SK-N-SH (cell line): Measurements from ENCODE around the gene NDUFA6. TPM values are rescaled to one million over a fixed set of nuclear protein-coding genes. Genes with fewer than 3 reads are reported as not detected.
"Not testable (repeated sequence)": the region's sequence is repeated elsewhere in the genome, so short reads cannot be mapped to it uniquely, and the experiment has no call there.

Experiments used
- CTCF ChIA-PET: fragments of 300-600, 350-600 bp; formaldehyde crosslinking; extraction: SDS; loops from one replicate; lab custom pipeline; 2021; lab: Yijun Ruan, JAX
- POLR2A ChIA-PET: fragments of 350-600 bp; sonication (Branson Sonifier 250); formaldehyde crosslinking; extraction: SDS; loops from one replicate; lab custom pipeline; 2020; ENCODE audit warnings: antibody characterized with exemption, inconsistent platforms; lab: Yijun Ruan, JAX
- DNase-seq: peaks from one replicate; pipeline ENCODE4 v3.0.0; 2012
- H2AFZ ChIP-seq: fragments of 200-600 bp; sonication (generic); 2 replicates; pipeline ENCODE4 v1.8.1; 2016; ENCODE audit warnings: antibody characterized with exemption, mild to moderate bottlenecking, low read depth
- H3F3A ChIP-seq: fragments of 200-600 bp; sonication (generic); replicated peaks from 2 replicates; pipeline ENCODE3; 2016; ENCODE audit warnings: antibody characterized with exemption, mild to moderate bottlenecking; ENCODE audit not compliant: insufficient read depth
- H3K27ac ChIP-seq, 2 experiments: fragments of 200-500 bp in 1 of 2; fragments of 200-600 bp in 1 of 2; sonication (Bioruptor generic) in 1 of 2; sonication (generic), shearing (Covaris generic) in 1 of 2; 2 replicates each; pipeline versions ENCODE4 v1.5.1 to v1.6.1; 2014 to 2016; ENCODE audit warnings: low read depth in 2 of 2, inconsistent platforms in 1 of 2, low read length in 1 of 2, mild to moderate bottlenecking in 1 of 2, mixed read lengths in 1 of 2
- H3K27me3 ChIP-seq: fragments of 200-600 bp; sonication (generic), shearing (Covaris generic); 2 replicates; pipeline ENCODE4 v1.6.1; 2016; ENCODE audit warnings: mixed run types; ENCODE audit not compliant: insufficient read depth
- H3K36me3 ChIP-seq, 2 experiments: fragments of 200-500 bp in 1 of 2; fragments of 200-600 bp in 1 of 2; sonication (Bioruptor generic) in 1 of 2; sonication (generic) in 1 of 2; replicated peaks in 1 of 2; 2 replicates each; pipeline versions ENCODE3 to v1.5.1; 2014 to 2016; ENCODE audit warnings: low read length in 1 of 2, mild to moderate bottlenecking in 1 of 2; ENCODE audit not compliant: insufficient read depth in 2 of 2, control insufficient read depth in 1 of 2
- H3K4me1 ChIP-seq, 2 experiments: fragments of 200-500 bp in 1 of 2; fragments of 200-600 bp in 1 of 2; sonication (Bioruptor generic) in 1 of 2; sonication (generic), shearing (Covaris generic) in 1 of 2; 2 replicates each; pipeline versions ENCODE4 v1.5.1 to v1.6.1; 2014 to 2016; ENCODE audit warnings: low read depth in 1 of 2, low read length in 1 of 2, mixed run types in 1 of 2; ENCODE audit not compliant: insufficient read depth in 2 of 2, control insufficient read depth in 1 of 2
- H3K4me2 ChIP-seq: fragments of 200-600 bp; sonication (generic), shearing (Covaris generic); 2 replicates; pipeline ENCODE4 v1.6.1; 2017; ENCODE audit warnings: mixed run types
- H3K4me3 ChIP-seq, 2 experiments: fragments of 200-500 bp in 1 of 2; fragments of 200-600 bp in 1 of 2; sonication (Bioruptor generic) in 1 of 2; sonication (generic), shearing (Covaris generic) in 1 of 2; 2 replicates each; pipeline versions ENCODE4 v1.5.1 to v1.8.1; 2014 to 2016; ENCODE audit warnings: low read depth in 2 of 2, inconsistent platforms in 1 of 2, low read length in 1 of 2, mild to moderate bottlenecking in 1 of 2, mixed read lengths in 1 of 2, moderate library complexity in 1 of 2
- H3K79me2 ChIP-seq: fragments of 200-600 bp; sonication (generic); 2 replicates; pipeline ENCODE4 v1.8.1; 2017; ENCODE audit warnings: mild to moderate bottlenecking; ENCODE audit not compliant: insufficient read depth
- H3K9ac ChIP-seq: fragments of 200-600 bp; sonication (generic); 2 replicates; pipeline ENCODE4 v1.6.1; 2017; ENCODE audit warnings: mixed run types
- H3K9me2 ChIP-seq: fragments of 200-600 bp; sonication (generic); 2 replicates; pipeline ENCODE4 v1.6.1; 2017; ENCODE audit warnings: mixed run types
- H3K9me3 ChIP-seq: fragments of 200-600 bp; sonication (generic); 2 replicates; pipeline ENCODE4 v1.6.1; 2017; ENCODE audit warnings: mixed run types, mild to moderate bottlenecking, moderate library complexity
- H4K20me1 ChIP-seq: fragments of 200-600 bp; sonication (generic); 2 replicates; pipeline ENCODE4 v1.6.1; 2017; ENCODE audit warnings: mild to moderate bottlenecking, mixed run types; ENCODE audit not compliant: insufficient read depth
- FOSL2 ChIP-seq: IDR thresholded peaks from 2 replicates; pipeline ENCODE4 v1.4.0; 2012; ENCODE audit warnings: low read depth, mild to moderate bottlenecking, moderate library complexity, borderline replicate concordance
- FOXJ3 ChIP-seq: sonication (generic); formaldehyde crosslinking; IDR thresholded peaks from 2 replicates; pipeline ENCODE4 v1.5.1; 2020; ENCODE audit warnings: mild to moderate bottlenecking, missing genetic modification reagents
- GABPA ChIP-seq: IDR thresholded peaks from 2 replicates; pipeline ENCODE4 v1.4.0; 2012; ENCODE audit warnings: low read depth, mild to moderate bottlenecking
- NFIC ChIP-seq: IDR thresholded peaks from 2 replicates; pipeline ENCODE4 v1.4.0; 2012; ENCODE audit warnings: borderline replicate concordance
- PBX3 ChIP-seq: IDR thresholded peaks from 2 replicates; pipeline ENCODE4; 2012
- REST ChIP-seq: IDR thresholded peaks from 2 replicates; pipeline ENCODE4 v1.6.1; 2012; ENCODE audit warnings: mild to moderate bottlenecking, low read depth, low read length, moderate library complexity
- RFX5 ChIP-seq: IDR thresholded peaks from 2 replicates; pipeline ENCODE4 v1.6.1; 2012; ENCODE audit warnings: mild to moderate bottlenecking, improper control_type of control experiment, low read length
- SIN3A ChIP-seq: IDR thresholded peaks from 2 replicates; pipeline ENCODE4 v1.6.1; 2012; ENCODE audit warnings: low read depth, mild to moderate bottlenecking, low read length, moderate library complexity, borderline replicate concordance
- SMC3 ChIP-seq: IDR thresholded peaks from 2 replicates; pipeline ENCODE4 v1.6.1; 2012; ENCODE audit warnings: low read depth, low read length, improper control_type of control experiment
- TCF12 ChIP-seq: IDR thresholded peaks from 2 replicates; pipeline ENCODE4 v1.4.0; 2012
- WGBS: methylation state at CpG from one replicate; pipeline ENCODE4 v1.1.6; 2017; ENCODE audit warnings: low lambda C conversion rate; 5-methylcytosine and 5-hydroxymethylcytosine counted together
- polyA plus RNA-seq, 3 experiments: library from polyadenylated mRNA; depleted of rRNA; stranded (reverse); fragments of >200 nt; gene quantifications; 2 replicates each; pipeline ENCODE4 v1.2.3, GENCODE V29; 2012

Gene NDUFA6
- polyA plus RNA-seq, 1 of the 3 experiments (the other 2 are of a cell fraction): 42.0 TPM

- TF ChIP-seq REST (no peak), TCF12 (0 out of 2 replicates have a peak, but pooled peaks have one; percentile 8), GABPA (no peak), FOSL2 (no peak)
Observed at GRCh38 chr22:42090596-42091454, at the start of gene NDUFA6 (continued).

GRCh38 chr22:42140153-42140552, 49.6 kb upstream of the NDUFA6 start:
- DNase-seq, H3K9me2 ChIP-seq, H3K27ac ChIP-seq, H3K4me3 ChIP-seq, H3K9me3 ChIP-seq, H3K9ac ChIP-seq, H2AFZ ChIP-seq, H3K79me2 ChIP-seq, H4K20me1 ChIP-seq, H3K36me3 ChIP-seq, H3K4me2 ChIP-seq, CTCF ChIA-PET, H3K27me3 ChIP-seq, H3K4me1 ChIP-seq, H3F3A ChIP-seq, POLR2A ChIA-PET: not testable (repeated sequence)
- no CpG with 5 or more reads among the region's 17 CpGs for WGBS

GRCh38 chr22:42139508-42139907, 48.9 kb upstream of the NDUFA6 start:
- H3K9me3 ChIP-seq, POLR2A ChIA-PET, H3K9me2 ChIP-seq, H3K79me2 ChIP-seq, H3K4me3 ChIP-seq, H3K36me3 ChIP-seq, DNase-seq, CTCF ChIA-PET, H3K27me3 ChIP-seq, H3K9ac ChIP-seq, H4K20me1 ChIP-seq, H3F3A ChIP-seq, H3K4me1 ChIP-seq, H3K27ac ChIP-seq, H3K4me2 ChIP-seq, H2AFZ ChIP-seq: not testable (repeated sequence)
- WGBS: 92% methylated on average over 4 of the region's 7 CpGs

- Histone ChIP-seq H3K36me3 (no peaks in the 10 kb centered on the region), H3K4me3 (no peak overlapping the region), H3K27me3 (no peaks in the 10 kb centered on the region), H3K9me2 (no peaks in the 10 kb centered on the region), H3K27ac (no peak overlapping the region), H3K9me3 (no peaks in the 10 kb centered on the region), H3K4me1 (no peaks in the 10 kb centered on the region), H3K9ac (no peak overlapping the region), H4K20me1 (no peaks in the 10 kb centered on the region), H2AFZ (no peak overlapping the region)
- DNase-seq: no peak
- POLR2A ChIA-PET: no interaction called here
- TF ChIP-seq SIN3A: no peak
- TF ChIP-seq SMC3: no peak
- no peak for TF ChIP-seq GABPA
- TF ChIP-seq RFX5: no peak
- no peak for TF ChIP-seq NFIC
- no peak for TF ChIP-seq FOXJ3 (CRISPR knock-in tag)
- no peak for TF ChIP-seq PBX3
- no peak for TF ChIP-seq FOSL2
- TF ChIP-seq, all 33 proteins: peak for 0
- 100% methylated on average over 1 of the region's 2 CpGs for WGBS
- Histone ChIP-seq H3K79me2 (no peaks in the 10 kb centered on the region), H3K4me2 (no peak overlapping the region), H3F3A (no peaks in the 10 kb centered on the region)
- CTCF ChIA-PET: no interaction called here
Observed at GRCh38 chr22:42138972-42139371, 48.4 kb upstream of the NDUFA6 start.
